Stimulated activated CD8-positive, alpha-beta memory T cell treated with anti-CD3 and anti-CD28 coated beads, Interleukin-2, amount 100 ng/mL, for 1 hour (primary cell): ENCODE results near the gene ME3.

Experiments used
- DNase-seq, 2 donors: peaks; one replicate each; pipeline ENCODE4 v3.0.0-alpha.2; 2020; ENCODE audit warnings: low read depth in 2 of 2

Gene ME3

DNA sequence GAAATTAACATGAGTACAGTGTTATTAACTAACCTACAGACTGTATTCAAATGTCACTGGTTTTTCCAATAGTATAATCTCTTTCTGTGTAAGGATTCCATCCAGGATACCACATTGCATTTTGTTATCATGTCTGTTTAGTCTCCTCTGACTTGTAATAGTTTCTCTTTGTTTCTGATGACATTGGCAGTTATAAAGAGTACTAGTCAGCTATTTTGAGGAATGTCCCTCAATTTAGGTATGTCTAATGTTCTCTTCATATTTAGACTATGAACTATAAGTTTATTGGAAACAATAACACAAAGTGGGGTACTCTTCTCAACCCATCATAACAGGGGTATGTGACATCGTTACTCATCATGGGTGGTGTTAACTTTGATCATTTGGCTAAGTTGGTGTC is 20.3 kb upstream of the ME3 start:
- no peak for DNase-seq

DNA sequence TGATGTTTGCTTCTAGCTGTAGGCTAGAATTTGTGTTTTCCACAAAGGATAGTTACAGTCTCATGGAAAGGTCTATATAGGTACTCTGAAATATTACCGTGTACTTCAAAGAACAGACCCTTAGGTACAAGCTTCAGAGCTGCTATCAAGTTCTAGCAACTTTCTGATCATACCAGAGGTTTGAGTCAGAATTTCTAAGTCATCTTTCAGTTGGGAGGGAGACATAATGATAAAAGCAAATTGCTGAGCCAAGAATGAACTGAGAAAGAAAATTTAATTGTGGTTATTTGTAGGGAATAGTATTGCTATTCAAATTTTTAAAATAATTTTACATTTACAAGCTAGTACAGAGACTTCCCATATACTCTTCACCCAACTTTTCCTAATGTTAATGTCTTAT is 19.9 kb upstream of the ME3 start:
- DNase-seq: no peak

DNA sequence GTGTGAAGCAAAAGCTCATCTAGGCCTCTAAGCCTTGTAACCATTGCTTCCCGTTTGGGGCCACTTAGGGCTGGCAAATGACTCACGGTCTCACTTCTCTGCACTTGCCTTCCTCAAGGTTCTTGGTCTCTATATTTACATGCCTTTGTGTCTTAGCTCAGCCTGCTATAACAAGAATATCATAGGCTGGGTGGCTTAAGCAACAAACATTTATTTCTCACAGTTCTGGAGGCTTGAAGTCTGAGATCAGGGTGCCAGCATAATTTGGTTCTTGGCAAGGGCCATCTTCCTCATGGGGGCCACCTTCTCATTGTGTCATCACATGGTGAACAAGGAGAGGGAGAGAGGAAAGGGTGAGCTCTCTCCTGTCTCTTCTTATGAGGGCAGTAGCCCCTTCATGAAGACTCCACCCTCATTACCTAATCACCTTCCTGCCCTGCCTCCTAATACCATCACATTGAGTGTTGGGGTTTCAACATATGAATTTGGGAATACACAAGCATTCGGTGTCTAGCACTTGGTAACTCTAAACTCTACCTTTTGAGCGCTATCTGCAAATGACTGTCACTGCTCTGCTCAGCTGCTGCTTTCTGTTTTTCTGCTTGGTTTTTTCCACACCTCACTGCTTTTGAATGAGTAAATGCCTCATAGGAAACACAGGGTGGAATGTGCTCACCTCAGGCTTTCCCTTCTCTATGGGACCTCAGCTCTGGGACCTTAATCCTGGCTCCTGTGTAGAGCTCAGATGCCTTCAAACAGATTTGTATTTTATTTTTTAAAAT is 16.2 kb upstream of the ME3 start:
- no peak for DNase-seq

DNA sequence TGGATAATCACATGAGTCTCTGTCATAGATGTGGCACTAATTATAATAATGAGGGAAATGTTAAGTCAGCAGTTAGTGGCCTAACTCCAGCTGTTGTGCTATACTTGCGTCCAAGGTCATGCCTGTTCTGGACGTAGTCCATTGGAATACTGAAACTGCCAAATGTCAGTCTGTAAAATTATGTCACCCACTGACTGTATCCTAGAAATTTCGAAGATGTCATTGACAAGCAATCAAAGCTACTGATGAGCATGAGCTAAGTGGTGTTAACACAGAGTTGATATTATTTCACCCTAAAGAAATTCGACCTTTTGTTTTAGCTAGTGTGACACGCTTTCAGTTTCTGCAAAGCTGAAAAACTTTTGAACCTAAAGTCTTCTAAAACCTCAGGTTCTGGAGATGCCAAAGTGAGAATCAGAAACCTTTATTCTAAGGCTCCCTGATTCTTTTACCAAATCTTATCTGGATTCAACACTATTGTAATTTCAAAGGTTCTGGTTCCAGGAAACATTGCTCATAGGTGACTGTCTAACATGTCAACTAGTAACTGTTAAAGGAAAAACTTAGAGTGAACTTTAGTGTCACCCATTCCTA is 14.9 kb upstream of the ME3 start:
- no peak for DNase-seq

DNA sequence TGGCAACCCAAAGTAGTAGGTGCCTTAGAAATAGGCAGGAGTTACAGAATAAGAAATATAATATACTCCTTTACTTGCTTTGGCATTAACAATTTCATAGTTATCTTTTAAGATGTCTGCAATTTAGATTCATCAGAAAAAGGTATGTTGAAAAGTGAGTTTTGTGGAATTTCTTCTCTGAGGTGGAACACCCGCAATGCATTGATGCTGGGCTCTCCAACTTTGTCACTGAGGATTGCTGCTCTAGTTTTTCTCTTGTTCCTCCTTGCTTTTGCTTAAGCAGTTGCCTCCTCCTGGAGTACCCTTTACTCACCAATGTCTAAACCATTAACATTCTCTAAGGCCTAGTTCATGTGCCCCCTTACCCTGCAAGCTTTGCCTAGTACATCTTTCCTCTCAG is 14.1 kb upstream of the ME3 start:
- DNase-seq: no peak

DNA sequence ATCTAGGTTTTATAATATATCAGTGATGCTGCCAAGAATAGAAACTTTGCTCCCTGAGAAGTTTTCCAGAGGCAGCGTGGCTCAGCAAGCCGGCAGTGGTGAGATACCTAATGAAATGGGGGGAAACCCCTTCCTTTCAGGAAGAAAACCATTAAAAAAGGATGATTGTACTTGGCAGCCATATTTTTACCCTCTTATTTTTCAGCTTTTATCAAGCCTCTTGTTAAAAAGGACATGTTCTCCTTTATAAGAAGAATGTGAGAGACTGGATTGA is 9.0 kb upstream of the ME3 start:
- no peak for DNase-seq

DNA sequence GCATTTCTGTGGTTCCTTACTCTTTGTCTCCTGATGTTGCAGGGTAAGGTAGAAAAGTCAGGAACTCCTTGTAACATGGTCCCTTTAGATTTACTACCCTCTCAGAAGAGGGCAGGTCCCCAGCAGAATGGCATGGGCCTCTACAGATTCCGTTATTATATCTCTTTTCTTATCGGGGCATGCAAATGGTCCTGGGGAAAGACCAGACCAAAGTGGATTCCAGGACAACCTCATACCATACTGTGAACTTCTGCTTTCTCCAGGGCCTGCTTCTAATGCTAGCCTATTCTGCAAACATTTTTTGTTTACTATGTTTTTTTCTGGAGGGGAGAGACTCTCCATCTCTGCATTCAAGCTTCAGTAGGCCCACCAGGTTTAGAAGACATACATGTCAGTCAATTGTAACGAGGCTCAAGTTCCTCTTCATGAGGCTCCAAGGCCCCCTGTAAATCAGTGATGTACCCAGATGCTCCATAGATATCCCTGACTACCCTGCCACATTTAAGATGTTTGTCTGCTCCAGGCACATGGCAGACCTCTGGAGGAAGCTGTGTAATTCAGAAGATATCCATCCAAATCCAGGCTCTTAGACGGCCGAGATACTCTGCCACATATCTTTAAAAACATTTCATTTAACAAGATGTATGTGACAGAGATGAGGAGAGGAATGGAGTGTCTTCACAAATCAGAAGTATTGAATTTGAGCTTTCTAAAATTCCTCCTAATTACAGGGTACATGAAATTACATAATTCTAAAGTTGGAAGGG is 8.5 kb upstream of the ME3 start:
- no peak for DNase-seq

DNA sequence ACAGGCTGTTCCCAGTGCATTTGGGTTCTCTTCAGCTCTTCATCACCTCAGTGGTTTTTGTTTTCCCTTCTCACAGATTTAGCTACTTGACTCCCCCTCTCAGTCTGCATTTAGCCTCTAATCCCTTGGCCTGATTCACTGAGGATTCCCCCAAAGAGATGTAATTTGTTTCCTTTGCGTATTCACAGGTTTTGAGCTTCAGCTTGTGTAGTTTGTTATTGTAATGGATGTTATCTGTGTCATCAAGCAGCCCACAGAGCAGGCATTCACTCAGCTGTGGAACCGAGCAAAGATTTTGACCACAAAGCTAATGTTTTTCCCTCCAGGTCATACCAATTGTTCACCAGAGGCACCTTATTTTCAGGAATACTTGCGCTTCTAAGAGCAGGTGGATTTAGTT is 6.4 kb upstream of the ME3 start:
- no peak for DNase-seq

DNA sequence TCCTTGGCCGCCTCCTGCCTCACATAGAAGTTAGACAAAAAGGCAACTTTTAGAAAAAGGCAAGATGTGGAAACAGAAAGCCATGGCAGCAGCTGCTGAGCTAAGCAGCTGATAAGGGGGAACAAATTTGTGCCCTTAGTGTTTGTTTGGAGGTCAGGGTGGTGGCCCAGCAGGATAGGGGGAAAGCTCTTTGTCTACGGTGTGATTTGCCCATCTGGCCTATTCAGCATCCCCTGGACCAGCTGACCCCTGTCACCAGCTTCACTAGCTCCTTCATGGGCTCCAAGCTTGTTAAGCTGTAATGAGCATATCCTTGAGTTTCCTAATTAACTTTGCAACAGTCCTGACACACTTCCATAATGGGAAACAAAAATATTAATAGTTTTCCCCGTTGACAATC is 5.9 kb upstream of the ME3 start:
- no peak for DNase-seq

DNA sequence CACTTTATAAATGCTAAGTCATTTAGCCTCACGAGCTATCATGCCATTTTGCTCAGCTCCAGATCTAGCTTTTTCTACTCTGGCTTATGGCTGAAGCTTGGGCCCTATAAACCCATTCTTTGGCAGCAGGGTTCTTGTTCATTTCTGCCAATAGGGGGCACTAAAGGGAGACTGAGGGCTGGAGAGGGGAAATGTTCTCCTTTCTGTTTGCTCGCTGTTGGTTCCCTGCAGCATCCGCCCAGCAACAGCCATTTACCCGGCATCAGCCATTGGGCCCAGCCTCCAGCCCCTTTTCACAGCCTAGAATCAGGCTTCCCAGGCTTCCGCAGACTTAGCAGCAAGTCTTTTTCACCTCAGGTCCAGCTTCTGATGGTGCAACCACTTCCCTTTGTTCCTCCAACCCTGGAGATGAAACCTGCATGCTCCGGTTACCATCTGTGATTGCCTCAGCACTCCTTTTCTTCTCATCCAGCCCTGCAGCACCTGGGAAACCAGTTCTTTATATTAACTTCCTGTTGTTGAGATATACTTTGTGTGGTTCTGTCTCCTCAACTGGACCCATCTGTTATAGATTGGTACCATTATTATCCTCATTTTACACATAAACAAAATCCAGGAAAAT is 4.2 kb upstream of the ME3 start:
- no peak for DNase-seq

DNA sequence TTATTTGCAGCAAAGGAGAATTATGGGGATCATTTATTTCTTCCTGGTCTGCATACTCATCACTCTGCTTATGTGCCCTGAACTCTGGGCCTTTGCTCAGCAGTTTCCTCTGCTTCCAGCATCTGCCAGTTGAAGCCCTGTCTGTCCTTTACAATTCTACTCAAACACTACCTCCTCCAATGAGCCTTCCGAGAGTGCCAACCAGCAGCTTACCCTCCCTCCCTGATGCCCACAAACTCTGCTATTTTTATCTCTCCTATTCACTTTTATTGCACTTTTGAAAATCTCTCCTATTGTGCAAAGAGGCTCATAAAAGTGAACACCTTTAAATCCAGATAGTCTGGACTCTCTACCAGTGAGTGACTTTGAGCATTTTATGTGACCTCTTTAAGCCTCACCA is 3.6 kb upstream of the ME3 start:
- DNase-seq: no peak

DNA sequence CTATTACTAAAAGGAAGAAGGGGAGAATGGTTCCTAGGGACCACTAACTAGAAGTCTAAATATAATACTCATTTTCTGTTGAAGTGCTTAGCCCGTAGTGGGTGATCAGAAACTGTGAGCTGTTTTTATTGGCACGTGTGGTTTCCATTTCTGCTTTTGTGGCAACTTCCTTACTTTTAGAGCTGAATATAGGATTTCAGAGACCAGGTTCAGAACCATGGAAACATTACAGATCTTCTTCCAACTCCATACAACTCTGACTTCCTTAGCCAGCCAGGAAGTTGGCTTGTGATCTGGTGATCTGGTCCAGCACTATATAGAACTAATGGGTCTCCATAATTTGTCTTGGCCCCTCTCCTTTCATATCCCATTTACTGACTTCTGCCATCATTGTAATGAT is 2.6 kb upstream of the ME3 start:
- DNase-seq: no peak

DNA sequence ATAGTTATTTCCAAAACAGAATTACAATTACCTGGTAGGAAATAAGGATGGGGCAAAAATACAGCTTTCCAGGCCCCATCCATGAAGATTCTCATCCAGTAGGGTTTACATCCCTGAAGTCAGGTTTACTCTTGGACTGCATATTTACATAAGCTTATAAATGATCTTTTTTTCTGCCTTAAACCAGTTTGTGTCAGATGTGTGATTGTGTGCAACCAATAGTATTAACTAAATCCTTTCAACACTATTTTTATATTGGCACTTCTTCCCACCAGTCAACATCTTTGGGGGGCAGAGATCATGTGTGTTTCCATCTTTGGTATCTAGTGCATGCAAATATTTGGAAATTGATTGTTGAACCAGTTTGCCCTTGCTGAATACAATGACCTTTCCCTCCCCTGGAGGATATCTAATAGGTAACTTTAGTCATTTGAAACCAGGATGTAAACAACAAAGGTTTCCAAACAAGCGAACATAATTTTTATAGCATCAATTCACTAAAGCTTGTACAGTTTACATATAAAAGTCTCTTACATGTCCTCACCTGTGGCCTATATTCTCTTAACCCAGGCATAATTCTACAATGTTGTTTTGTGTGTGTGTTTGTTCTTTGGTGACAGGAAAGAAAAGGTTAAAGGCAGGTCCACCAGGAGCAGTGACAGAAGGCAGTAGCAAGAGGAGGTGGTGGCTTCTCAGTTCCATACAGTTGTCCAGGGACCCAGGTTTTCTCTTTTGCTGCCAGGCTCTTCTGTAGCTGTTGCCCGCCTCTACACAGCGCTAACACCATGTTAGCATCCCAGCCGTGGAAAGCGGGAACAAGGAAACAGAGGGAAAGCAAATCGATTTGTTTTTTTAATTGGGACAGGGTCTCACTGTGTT is 1.7 kb upstream of the ME3 start:
- no peak for DNase-seq

DNA sequence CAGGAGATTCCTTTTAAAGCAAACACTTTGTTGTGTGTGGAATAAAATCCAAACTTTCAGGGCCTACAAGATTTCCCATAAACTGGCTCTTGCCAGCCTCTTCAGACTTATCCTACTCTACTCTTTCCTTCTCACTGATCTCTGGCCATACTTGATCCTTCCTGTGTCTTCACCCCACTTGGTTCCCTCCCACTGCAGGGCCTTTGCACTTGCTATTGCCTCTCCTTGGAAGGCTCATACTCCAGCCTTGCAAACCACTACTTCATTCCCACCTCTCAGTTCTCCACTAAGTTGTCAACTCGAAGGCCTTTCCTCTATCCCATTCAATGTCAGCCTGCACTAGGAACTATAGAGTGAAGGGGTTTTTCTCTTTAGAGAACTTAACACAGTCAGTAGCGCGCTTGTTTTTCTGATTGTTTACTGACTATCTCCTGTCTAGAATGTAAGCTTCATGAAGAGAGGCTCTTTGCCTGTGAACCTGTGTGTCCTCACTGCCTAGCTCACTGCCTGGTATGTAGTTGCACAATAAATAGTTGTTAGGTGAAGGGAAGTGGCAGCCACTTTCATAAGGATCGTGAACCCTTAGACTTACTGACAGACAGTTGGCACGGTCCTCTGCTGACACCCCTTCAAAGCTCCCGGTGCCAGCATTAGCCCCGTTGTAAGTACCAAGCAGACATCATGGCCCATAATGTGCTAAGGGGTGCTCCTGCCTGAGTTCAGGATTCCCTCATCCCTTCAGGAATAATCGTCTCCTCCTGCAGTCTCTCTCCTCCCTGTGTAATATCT is 833 bp upstream of the ME3 start:
- no peak for DNase-seq

DNA sequence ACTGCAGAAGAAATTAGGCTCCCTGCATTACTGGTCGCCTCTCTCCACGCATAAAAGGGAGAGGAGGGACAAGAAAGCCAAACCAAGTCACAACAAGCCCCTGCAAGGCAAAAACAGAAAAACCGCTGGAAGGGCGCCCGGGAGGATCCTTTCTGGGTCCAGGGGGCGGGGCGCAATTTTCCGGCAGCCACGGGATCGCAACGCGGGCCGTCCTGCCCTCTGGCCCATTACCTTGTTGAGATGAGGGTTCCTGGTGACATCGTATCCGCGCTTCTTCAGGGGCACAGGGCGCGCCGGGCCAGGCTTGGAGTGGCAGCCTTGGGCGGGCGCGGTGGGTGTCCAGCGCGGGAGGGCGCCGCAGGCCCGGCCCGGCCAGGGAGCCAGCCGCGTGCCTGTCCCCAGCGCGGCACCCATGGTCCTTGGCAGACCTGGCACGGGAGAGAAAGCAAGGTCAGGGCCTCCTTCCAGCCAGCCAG is 847 bp downstream of the ME3 start:
- DNase-seq: no peak

DNA sequence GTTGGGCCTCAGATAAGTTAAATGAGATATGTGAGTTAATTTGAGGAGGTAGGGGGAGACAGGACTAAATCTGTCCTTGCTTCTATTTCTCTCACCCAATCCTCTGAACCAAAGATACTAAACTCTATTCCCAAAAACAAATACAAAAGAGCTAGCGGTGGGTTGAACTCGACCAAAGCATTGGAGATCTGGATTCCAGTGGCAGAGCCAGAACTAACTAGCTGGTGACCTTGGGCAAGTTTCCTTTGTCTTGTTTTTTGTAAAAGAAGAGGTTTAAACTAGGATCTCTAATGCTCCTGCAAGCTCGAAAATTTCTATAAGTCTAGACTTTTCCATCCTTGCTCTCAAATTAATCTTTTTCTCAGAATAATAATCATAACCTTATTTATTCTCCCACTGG is 1.5 kb downstream of the ME3 start:
- DNase-seq: no peak

DNA sequence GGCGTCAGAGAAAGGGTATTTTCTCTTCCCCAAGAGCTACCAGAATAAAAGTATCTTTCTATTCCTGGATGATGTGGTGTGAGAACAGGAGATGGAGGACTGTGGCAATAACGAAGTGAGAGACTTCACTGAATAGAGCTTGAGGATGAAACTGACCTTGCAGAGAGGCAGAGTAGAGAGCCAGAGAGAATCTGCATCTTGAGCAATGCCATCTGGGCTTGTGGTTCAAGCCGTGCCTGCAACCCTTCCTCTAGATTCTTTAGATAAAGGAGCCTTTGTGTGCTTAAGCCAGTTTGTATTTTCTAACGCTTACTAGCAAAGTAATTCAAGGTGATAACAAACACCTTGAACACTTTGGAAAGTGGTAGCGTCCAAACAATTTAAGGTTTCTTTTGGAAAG is 2.2 kb downstream of the ME3 start:
- no peak for DNase-seq

DNA sequence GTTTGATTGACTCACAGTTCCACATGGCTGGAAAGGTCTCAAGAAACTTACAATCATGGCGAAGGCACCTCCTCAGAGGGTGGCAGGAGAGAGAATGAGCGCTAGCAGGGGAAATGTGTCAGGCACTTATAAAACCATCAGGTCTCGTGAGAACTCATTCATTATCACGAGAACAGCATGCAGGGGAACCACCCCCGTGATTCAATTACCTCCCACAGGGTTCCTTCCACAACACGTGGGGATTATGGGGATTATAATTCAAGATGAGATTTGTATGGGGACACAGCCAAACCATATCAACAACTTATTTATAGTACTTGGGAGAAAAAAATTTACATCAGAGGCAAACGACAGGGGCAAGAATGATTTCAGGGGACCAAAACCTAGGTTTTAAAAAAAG is 3.0 kb downstream of the ME3 start:
- DNase-seq: no peak

DNA sequence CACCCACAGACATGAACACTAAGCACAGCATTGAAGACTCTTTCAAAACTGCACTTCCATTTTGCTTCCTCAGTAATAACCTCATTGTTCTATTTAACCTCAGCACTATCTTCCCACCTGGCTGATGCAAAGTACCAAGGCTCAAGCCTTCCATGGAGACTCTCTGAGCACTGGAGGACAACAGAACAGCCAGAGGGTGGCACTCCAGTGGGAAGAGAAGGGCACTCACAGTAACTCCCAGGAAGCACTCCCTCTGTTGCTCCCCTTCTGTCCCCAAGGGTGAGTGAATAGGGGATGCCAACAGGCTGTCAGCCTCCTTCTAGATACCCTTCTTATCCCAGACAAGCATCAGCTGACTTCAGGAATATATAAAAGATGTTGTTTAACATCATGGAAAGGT is 3.5 kb downstream of the ME3 start:
- no peak for DNase-seq

DNA sequence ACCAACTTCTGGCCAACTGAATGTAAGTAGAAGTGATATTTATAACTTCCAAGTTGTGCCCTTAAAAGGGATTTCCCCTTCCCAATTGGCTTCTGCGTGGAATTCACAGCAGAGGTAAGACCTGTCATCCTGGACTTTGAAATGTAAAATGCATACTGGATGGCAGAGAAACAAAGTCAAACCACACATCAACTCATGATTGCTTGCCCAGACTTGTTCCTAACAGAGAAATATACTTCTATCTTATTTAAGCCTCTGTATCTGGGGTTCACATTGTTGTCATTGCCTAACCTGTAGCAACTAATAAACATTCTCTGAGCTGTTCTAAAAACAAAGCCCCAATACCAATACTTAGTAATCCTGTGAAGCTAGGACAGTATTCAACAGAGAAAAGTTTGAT is 6.2 kb downstream of the ME3 start:
- no peak for DNase-seq

DNA sequence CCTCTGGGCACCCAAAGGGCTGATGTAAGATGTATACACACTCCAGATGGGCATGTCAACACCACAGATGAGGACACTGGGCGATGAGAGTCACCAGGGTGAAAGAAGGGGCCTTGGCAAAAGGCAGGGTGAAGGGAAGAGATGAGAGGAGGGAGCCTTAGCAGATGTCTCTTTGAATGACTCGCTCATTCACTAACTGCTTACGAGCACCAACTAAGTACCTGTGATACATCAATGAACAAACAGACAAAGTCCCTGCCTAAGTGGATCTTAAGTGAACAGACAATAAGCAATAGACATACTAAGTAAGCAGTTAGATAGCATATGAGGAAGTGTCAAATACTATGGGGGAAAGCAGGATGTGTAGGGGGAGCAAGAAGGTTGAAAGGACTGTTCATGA is 7.5 kb downstream of the ME3 start:
- DNase-seq: no peak
